Mesodermal cell (in vitro differentiated cells): ENCODE measurements around the gene NAA35.

Source experiments
- H3K27ac ChIP-seq: 2 replicates; pipeline ENCODE4 v1.7.0; 2013; ENCODE audit warnings: mild to moderate bottlenecking, low read depth, low read length, moderate library complexity; ENCODE audit not compliant: severe bottlenecking
- H3K36me3 ChIP-seq: 2 replicates; pipeline ENCODE4 v1.7.1; 2013; ENCODE audit warnings: mild to moderate bottlenecking, low read length, moderate library complexity; ENCODE audit not compliant: control insufficient read depth, insufficient read depth
- H3K4me1 ChIP-seq: one replicate; pipeline ENCODE4 v1.7.1; 2013; ENCODE audit warnings: mild to moderate bottlenecking, low read length; ENCODE audit not compliant: insufficient read depth, control insufficient read depth, poor library complexity, severe bottlenecking
- H3K4me3 ChIP-seq: 2 replicates; pipeline ENCODE4 v1.7.0; 2013; ENCODE audit warnings: low read length, control low read depth, mild to moderate bottlenecking; ENCODE audit not compliant: insufficient read depth, poor library complexity, severe bottlenecking; ENCODE audit errors: extremely low read depth
- H3K9me3 ChIP-seq: 2 replicates; pipeline ENCODE4 v1.7.1; 2013; ENCODE audit warnings: mild to moderate bottlenecking, low read length, moderate library complexity; ENCODE audit not compliant: control insufficient read depth
- WGBS, 2 experiments: methylation state at CpG; one replicate each; pipeline ENCODE4 v1.1.5; 2013; ENCODE audit warnings: missing lambda C conversion rate in 2 of 2; ENCODE audit not compliant: insufficient coverage in 2 of 2; 5-methylcytosine and 5-hydroxymethylcytosine counted together

Gene NAA35

GRCh38 chr9:86062845-86063693 lies 122.1 kb downstream of the NAA35 start:
- H3K4me3 ChIP-seq, result no peak overlapping the region
- H3K36me3 ChIP-seq, result peaks cover 16% of the 10 kb centered on the region
- H3K9me3 ChIP-seq, result no peaks in the 10 kb centered on the region
- 84 to 89% methylated on average over 10 to 13 of the region's 16 CpGs for WGBS, 2 experiments
- no peak overlapping the region for H3K27ac ChIP-seq
- H3K4me1 ChIP-seq, result no peaks in the 10 kb centered on the region

DNA sequence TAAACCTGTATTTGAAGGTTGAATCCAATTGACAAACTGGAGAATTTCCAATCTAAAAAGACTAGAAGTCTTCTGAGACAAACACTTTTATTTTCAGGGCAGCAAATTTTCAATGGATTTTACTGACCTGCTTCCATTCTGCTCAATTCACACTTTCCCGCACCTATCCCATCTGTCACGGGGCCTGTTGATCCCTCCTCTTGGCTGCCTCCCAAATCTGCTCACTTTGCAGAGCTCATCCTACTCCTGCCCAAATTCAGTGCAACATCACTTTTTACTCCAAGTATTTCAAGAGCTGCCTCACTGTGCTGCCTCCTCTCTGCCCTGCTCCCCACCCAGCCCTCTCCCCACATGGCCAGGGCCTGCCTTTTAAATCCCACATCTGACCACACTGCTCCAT lies 123.3 kb downstream of the NAA35 start:
- Histone ChIP-seq H3K9me3 (no peaks in the 10 kb centered on the region), H3K4me1 (no peaks in the 10 kb centered on the region), H3K4me3 (no peak overlapping the region), H3K27ac (no peak overlapping the region), H3K36me3 (peaks cover 15% of the 10 kb centered on the region)
- whole genome bisulfite sequencing, 2 experiments, result 94 to 97% methylated on average over 2 of the region's 2 CpGs

DNA sequence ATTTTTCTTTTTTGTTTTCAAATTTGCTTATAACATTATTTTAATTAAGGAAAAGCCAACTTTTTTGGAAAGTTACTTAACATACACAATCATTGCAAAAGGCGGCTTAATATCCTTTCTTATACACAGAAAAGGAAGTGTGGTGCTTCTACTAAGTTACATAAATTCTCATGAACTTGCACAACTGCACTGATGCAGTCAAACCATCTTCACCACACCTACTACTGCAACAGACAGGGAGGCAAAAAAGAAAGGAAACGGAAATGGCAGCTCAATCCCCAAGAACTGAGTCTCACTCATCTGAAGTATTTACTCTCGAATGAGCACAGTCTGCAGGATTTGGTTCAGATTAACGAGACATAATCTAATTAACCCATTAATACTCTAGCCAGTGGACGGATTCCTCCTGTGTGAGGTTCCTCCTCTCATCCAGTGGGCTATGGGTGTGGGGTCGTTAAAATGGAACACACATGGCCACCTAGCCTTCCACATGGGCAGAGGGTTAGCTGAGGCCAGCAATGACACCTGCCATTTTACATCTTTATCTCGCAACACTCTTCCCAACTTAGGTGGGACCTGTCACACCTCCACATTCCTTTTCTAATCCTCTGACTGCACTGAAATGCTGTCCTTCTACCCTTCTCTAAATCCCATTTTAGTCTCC lies 128.4 kb downstream of the NAA35 start:
- Histone ChIP-seq H3K36me3 (peaks cover 8% of the 10 kb centered on the region), H3K9me3 (no peaks in the 10 kb centered on the region), H3K4me1 (no peaks in the 10 kb centered on the region), H3K4me3 (no peak overlapping the region), H3K27ac (no peak overlapping the region)
- 88 to 94% methylated on average over 3 to 6 of the region's 7 CpGs for WGBS, 2 experiments
